Heart right ventricle (tissue), 16 donors: ENCODE results near the gene ACTR10. TPM values are rescaled to one million over a fixed set of nuclear protein-coding genes. Genes with fewer than 3 reads are reported as not detected.

Experiments used
- ATAC-seq, 8 donors: fragments of 200-7000 bp; cut with Tn5 transposase; one replicate each; pipeline ENCODE4 v1.9.1; 2020; ENCODE audit warnings: mild to moderate bottlenecking in 8 of 8, moderate library complexity in 8 of 8, moderate number of reproducible peaks in 1 of 8
- DNase-seq, 2 donors: peaks; one replicate each; pipeline ENCODE4 v3.0.0-alpha.2; 2020
- H3K27ac ChIP-seq, 10 donors: fragments of 200-600 bp; sonication (generic) in 2 of 10; one replicate each; pipeline versions ENCODE4 v1.5.0 to v1.8.0; 2020 to 2022; ENCODE audit warnings: mild to moderate bottlenecking in 3 of 10
- H3K27me3 ChIP-seq, 7 donors: fragments of 200-600 bp; one replicate each; pipeline ENCODE4 v1.8.0; 2021 to 2022; ENCODE audit warnings: mild to moderate bottlenecking in 2 of 7
- H3K36me3 ChIP-seq, 9 donors: fragments of 200-600 bp; sonication (generic) in 1 of 9; one replicate each; pipeline versions ENCODE4 v1.5.0 to v1.8.0; 2020 to 2022; ENCODE audit warnings: mild to moderate bottlenecking in 2 of 9
- H3K4me1 ChIP-seq, 9 donors: fragments of 200-600 bp; sonication (generic) in 1 of 9; one replicate each; pipeline versions ENCODE4 v1.5.0 to v1.8.0; 2020 to 2022; ENCODE audit warnings: mild to moderate bottlenecking in 4 of 9
- H3K4me3 ChIP-seq, 10 donors: fragments of 200-600 bp; sonication (generic) in 2 of 10; one replicate each; pipeline versions ENCODE4 v1.5.0 to v1.8.0; 2020 to 2022; ENCODE audit warnings: mild to moderate bottlenecking in 7 of 10, moderate library complexity in 2 of 10
- H3K9me3 ChIP-seq, 11 donors: fragments of 200-600 bp in 10 of 11; sonication (generic) in 2 of 11; one replicate each; pipeline versions ENCODE4 v1.5.0 to v1.8.0; 2013 to 2022; ENCODE audit warnings: mild to moderate bottlenecking in 2 of 11, control low read depth in 1 of 11, moderate library complexity in 1 of 11
- CTCF ChIP-seq, 9 donors: fragments of 200-600 bp; sonication (generic) in 2 of 9; IDR thresholded peaks; one replicate each; pipeline versions ENCODE4 v1.5.0 to v1.8.0; 2021 to 2022; ENCODE audit warnings: antibody characterized with exemption in 9 of 9, mild to moderate bottlenecking in 5 of 9, moderate library complexity in 1 of 9
- WGBS, 2 donors: extraction: QIAGEN DNeasy Blood & Tissue Kit; methylation state at CpG; one replicate each; pipeline ENCODE4 v1.1.7; 2013; ENCODE audit warnings: inconsistent platforms in 1 of 2; 5-methylcytosine and 5-hydroxymethylcytosine counted together
- intact Hi-C, 10 donors: fragments of 100-400 bp; cut with DNase I; formaldehyde crosslinking; loops; one replicate each; pipeline versions ENCODE4 v1.11.1 to v1.14.2; 2022
- polyA plus RNA-seq, 2 donors: library from polyadenylated mRNA; stranded (reverse); fragments of 200-250 nt; gene quantifications; one replicate each; pipeline ENCODE4 v1.2.3, GENCODE V29; 2013
- total RNA-seq, 10 donors: library from RNA; stranded (reverse); fragmentation: NEBNext Ultra II Directional in 3 of 10; extraction: Animal tissue kit (Norgen Biotek cat#: 25700) in 3 of 10; gene quantifications; one replicate each; pipeline versions ENCODE4 v1.2.1 to v1.2.4, GENCODE V29; 2021 to 2023
- donor health status: Arrhythmogenic right ventricular cardiomyopathy.
- donor health status: ischemic (EF 13 %, LVEDD 7.1; RV severe dilation, severe dysfunction).
- donor health status: healthy with polysubstance abuse.
- donor health status: DM: no; HTN: yes; CAD: no.
- donor health status: DM: no; HTN: no; CAD: no.
- donor health status: ischemic (EF 25% LVEDD 6.9; RV normal size, moderate dysfunction).
- donor health status: ischemic (EF 25% LVEDD 5.7; RV mildly dilated, moderate dysfunction).
- donor health status: healthy.
- donor health status: DM: yes; HTN: yes; CAD: no.
- donor health status: Ischemic cardiomyopathy.
- donor health status: ischemic (EF 35%, LVEDD 5.7; RV mildly dilated, moderate dysfunction).
- donor health status: nonischemic (EF 11% LVEDD 7.7; RV severe dilation, severe dysfunction).
- donor health status: DM: yes; HTN: yes; CAD: no.
- donor health status: PGD.
- donor health status: ischemic (EF 29% LVEDD 5.4; RV normal size, mild dysfunction).
- donor health status: nonischemic (EF 23%, LVEDD 6.1; RV moderate dilation, normal function).

The ACTR10 gene
- total and polyA plus RNA-seq, 12 donors = 60.5 to 88.9 (median 72.8) TPM

- Histone ChIP-seq H3K4me3 (peak within 1 kb of the TSS; percentile 57 to 96 (median 86)), H3K27ac (peak within 1 kb of the TSS in 9 of 10 donors; percentile 31 to 79 (median 61)), H3K27me3 (peaks cover 0 to 50% (median 0%) of the 10 kb centered on the region in 7 donors), H3K9me3 (no peaks in the 10 kb centered on the region), H3K36me3 (no peaks in the 10 kb centered on the region), H3K4me1 (peaks cover 3 to 23% (median 10%) of the 10 kb centered on the region in 9 donors)
- TF ChIP-seq CTCF (IDR thresholded peaks at IDR 0.05) = peak in 6 of 9 donors; percentile 19 to 57 (median 32)
- DNase-seq (peak; percentile 84 to 85), ATAC-seq (peak; percentile 97 to 99 (median 98))
- intact Hi-C loops = loop anchor here in 1 of 10 donors (5.0 kb wide), 1 partner anchor 45 kb away; no protein-coding TSS in a partner anchor
- WGBS, 2 donors = 0 to 1% methylated on average over 68 to 70 of the region's 70 CpGs
These were observed 47.7 kb upstream of the ACTR10 start, which contains the start of gene ARMH4 for GRCh38 chr14:58152014-58152857. TSS of gene ARMH4 (minus strand) at chr14:58152213. CDS start at chr14:58139358, 12,855 bp downstream.

DNA sequence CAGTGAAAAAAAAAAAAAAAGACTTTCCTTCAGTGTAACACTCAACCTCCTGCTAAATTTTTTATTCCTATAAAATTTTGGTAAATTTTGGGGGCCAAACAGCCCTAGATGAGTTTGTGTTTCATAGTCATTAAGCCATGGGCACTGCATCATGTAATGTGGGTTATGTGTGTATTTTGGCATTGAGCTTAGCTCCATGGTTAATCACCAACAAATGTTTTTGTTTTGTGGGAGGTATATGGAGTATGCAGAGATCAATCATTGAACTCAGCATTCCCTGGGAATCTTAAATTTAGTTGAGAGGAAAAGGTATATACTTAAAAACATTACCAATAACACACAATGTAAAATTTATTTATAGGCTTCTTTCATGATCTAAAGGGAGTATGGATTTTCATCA lies 39.4 kb upstream of the ACTR10 start:
- no peaks in the 10 kb centered on the region for H3K9me3 ChIP-seq
- H3K4me1 ChIP-seq = no peaks in the 10 kb centered on the region
- H3K27me3 ChIP-seq = peaks cover 0 to 6% (median 0%) of the 10 kb centered on the region in 7 donors
- TF ChIP-seq CTCF (IDR thresholded peaks at IDR 0.05) = no peak
- H3K27ac ChIP-seq = no peak overlapping the region
- intact Hi-C loops = loop anchor here in 3 of 10 donors (2.0 to 10.0 kb wide), 3 partner anchors 46 to 676 kb away; no protein-coding TSS in a partner anchor
- no peak overlapping the region for H3K4me3 ChIP-seq
- DNase-seq = no peak
- no peak for ATAC-seq
- H3K36me3 ChIP-seq = no peaks in the 10 kb centered on the region

- Histone ChIP-seq H3K27ac (no peak overlapping the region), H3K4me1 (peaks cover 0 to 11% (median 4%) of the 10 kb centered on the region in 9 donors), H3K27me3 (no peaks in the 10 kb centered on the region), H3K36me3 (no peaks in the 10 kb centered on the region), H3K9me3 (no peaks in the 10 kb centered on the region), H3K4me3 (no peak overlapping the region)
- ATAC-seq (peak; percentile 47 to 88 (median 84)), DNase-seq (peak; percentile 87)
- intact Hi-C loops = loop anchor here in 7 of 10 donors (1.0 to 10.0 kb wide), 5 partner anchors 55 to 681 kb away; no protein-coding TSS in a partner anchor
- peak; percentile 81 to 95 (median 91) for TF ChIP-seq CTCF (IDR thresholded peaks at IDR 0.05)
- WGBS, 2 donors = 35 to 39% methylated on average over 10 of the region's 10 CpGs
These were observed 33.7 kb upstream of the ACTR10 start for GRCh38 chr14:58166005-58166983.

DNA sequence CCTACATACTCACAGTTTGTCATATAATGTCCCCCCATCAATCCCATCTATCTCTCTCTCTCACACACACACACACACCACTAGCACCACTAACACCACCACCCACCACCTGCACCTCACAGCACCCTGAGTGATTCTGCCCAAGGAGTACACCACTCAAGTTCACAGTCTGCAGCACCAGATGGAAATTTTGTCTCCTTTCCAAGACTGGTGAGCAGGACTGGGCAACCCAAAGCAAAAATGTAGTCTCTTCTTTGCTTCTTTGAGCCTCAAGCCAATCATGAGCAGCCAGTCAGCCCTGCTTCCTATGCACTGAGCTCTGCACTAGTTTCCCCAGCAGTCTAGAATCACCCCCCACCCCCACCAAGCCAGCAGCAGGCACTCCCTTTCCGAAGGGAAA lies 32.9 kb upstream of the ACTR10 start:
- H3K27ac ChIP-seq = no peak overlapping the region
- no peaks in the 10 kb centered on the region for H3K27me3 ChIP-seq
- ATAC-seq = no peak
- no peak for DNase-seq
- no peak overlapping the region for H3K4me3 ChIP-seq
- peaks cover 0 to 12% (median 4%) of the 10 kb centered on the region in 9 donors for H3K4me1 ChIP-seq
- TF ChIP-seq CTCF (IDR thresholded peaks at IDR 0.05) = no peak
- no peaks in the 10 kb centered on the region for H3K9me3 ChIP-seq
- no peaks in the 10 kb centered on the region for H3K36me3 ChIP-seq
- intact Hi-C loops = loop anchor here in 5 of 10 donors (2.0 to 10.0 kb wide), 4 partner anchors 56 to 682 kb away; no protein-coding TSS in a partner anchor
- 38 to 45% methylated on average over 1 of the region's 1 CpG for WGBS, 2 donors
